GM21717 (cell line): ENCODE measurements around the gene RILPL1.
A peak's percentile ranks its signal among the peaks of the same experiment; 100 is the strongest.
"Not testable (repeated sequence)": the region's sequence is repeated elsewhere in the genome, so short reads cannot be mapped to it uniquely, and the experiment has no call there.

Source experiments
- ATAC-seq: cut with Tn5 transposase; IDR thresholded peaks from one replicate; pipeline ENCODE4 v1.9.1; 2021; ENCODE audit warnings: mild to moderate bottlenecking, moderate library complexity; ENCODE audit not compliant: unreplicated experiment

RILPL1 gene

GRCh38 chr12:123533672-123534643 is at the start of gene RILPL1:
RILPL1 (minus strand) TSS chr12:123533719; CDS start chr12:123533482, 237 bp downstream.
- peak; percentile 38 for ATAC-seq

GRCh38 chr12:123580772-123581171 is 47.3 kb upstream of the RILPL1 start:
- no peak for ATAC-seq

GRCh38 chr12:123578829-123579228 is 45.3 kb upstream of the RILPL1 start:
- ATAC-seq = not testable (repeated sequence)

GRCh38 chr12:123578243-123578642 is 44.7 kb upstream of the RILPL1 start:
- ATAC-seq = no peak

GRCh38 chr12:123576611-123577010 is 43.1 kb upstream of the RILPL1 start:
- ATAC-seq = no peak

GRCh38 chr12:123573870-123574269 is 40.4 kb upstream of the RILPL1 start:
- no peak for ATAC-seq

- no peak for ATAC-seq
Measured at GRCh38 chr12:123572391-123572790, 38.9 kb upstream of the RILPL1 start.

GRCh38 chr12:123571343-123571813 is 37.9 kb upstream of the RILPL1 start:
- no peak for ATAC-seq

GRCh38 chr12:123559468-123559867 is 25.9 kb upstream of the RILPL1 start:
- no peak for ATAC-seq

GRCh38 chr12:123558487-123558886 is 25.0 kb upstream of the RILPL1 start:
- not testable (repeated sequence) for ATAC-seq

GRCh38 chr12:123554843-123555242 is 21.3 kb upstream of the RILPL1 start:
- ATAC-seq = not testable (repeated sequence)

- not testable (repeated sequence) for ATAC-seq
Measured at GRCh38 chr12:123554136-123554535, 20.6 kb upstream of the RILPL1 start.

- no peak for ATAC-seq
Measured at GRCh38 chr12:123550700-123551099, 17.2 kb upstream of the RILPL1 start.

- ATAC-seq = no peak
Measured at GRCh38 chr12:123548107-123548506, 14.6 kb upstream of the RILPL1 start.

GRCh38 chr12:123546281-123546680 is 12.8 kb upstream of the RILPL1 start:
- ATAC-seq = no peak

- no peak for ATAC-seq
Measured at GRCh38 chr12:123543541-123543940, 10.0 kb upstream of the RILPL1 start.

GRCh38 chr12:123540899-123541662 is 7.6 kb upstream of the RILPL1 start:
- no peak for ATAC-seq

- ATAC-seq = not testable (repeated sequence)
Measured at GRCh38 chr12:123535952-123536351, 2.4 kb upstream of the RILPL1 start.

GRCh38 chr12:123532808-123533649 is 490 bp downstream of the RILPL1 start:
- ATAC-seq = peak; percentile 8

GRCh38 chr12:123532019-123532418 is 1.5 kb downstream of the RILPL1 start:
- ATAC-seq = no peak

- ATAC-seq = no peak
Measured at GRCh38 chr12:123531091-123531490, 2.4 kb downstream of the RILPL1 start.
